Brain pericyte (primary cell): ENCODE results near the gene RACK1.
"Not testable (repeated sequence)": the region's sequence is repeated elsewhere in the genome, so short reads cannot be mapped to it uniquely, and the experiment has no call there.

ENCODE experiments used
- DNase-seq: peaks from one replicate; pipeline ENCODE4 v3.0.0-alpha.2; 2012; ENCODE audit warnings: low read depth, low spot score

The RACK1 gene

DNA sequence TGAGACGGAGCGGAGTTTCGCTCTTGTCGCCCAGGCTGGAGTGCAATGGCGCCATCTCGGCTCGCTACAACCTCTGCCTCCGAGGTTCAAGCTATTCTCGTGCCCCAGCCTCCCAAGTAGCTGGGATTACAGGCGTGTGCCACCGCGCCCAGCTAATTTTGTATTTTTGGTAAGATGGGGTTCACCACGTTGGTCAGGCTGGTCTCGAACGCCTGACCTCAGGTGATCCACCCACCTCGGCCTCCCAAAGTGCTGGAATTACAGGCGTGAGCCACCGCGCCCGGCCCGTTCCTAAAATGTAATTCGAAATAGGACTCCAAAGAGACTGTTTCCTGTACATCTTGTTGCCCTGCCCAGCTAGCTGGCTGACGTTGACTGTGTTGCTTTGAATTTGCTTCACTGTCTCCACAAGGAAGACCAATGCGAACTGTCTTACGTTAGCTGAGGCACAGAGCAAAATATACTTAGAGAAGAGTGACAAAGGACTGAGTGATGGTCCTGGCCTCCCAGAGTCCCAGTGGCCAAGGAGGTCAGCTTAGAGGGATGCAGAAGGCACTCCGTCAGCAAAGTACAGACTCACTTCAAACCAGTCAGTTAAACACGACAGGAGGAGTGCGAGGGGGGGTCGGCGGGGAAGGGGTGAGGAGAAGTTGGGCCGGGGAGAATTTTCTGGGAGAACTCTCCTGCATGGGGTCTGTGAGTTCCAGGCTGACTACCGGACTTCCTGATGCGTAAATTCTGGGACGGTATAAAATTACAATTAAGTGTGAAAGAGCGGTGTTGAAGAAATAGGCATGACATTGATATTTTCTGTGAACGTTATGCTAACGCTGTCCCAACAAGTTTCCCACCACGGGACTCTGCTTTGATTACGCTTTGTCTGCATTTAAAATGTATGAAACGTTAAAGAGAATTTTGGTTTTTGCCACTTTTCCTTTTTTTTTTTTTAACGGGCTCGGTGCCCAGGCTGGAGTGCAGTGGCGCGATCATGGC lies 27.4 kb downstream of the RACK1 start:
- DNase-seq: no peak

DNA sequence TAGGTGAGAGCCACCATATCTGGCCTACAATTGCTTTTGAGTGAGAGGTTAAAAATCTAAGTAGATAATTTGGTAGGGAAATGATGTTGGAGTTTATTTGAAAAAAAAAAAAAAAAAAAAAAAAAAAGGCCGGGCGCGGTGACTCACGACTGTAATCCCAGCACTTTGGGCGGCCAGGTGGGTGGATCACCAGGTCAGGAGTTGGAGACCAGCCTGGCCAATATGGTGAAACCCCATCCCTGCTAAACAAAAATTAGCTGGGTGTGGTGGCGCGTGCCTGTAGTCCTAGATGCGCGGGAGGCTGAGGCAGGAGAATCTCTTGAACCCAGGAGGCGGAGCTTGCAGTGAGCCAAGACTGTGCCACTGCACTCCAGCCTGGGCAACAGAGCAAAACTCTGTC lies 29.5 kb downstream of the RACK1 start:
- DNase-seq: not testable (repeated sequence)

DNA sequence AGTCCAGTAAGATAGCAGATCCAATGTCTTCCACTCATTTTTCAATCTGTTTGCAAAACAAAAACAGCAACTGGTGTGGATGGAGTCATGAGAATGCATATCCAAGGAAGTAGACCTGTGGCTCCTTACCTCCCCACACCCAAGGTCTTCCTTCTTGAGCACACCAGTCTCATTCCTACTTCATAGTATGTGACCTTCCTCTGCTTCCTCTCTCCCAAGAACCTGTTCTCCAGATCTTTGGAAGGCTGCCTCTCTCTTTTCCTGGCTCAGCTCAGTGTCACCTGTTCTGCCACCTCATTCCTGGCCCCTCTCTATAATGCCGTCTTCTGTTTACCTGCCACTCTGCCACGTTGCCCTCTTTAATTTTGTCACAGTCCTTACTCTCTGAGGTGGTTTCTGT lies 30.8 kb downstream of the RACK1 start:
- DNase-seq: no peak

DNA sequence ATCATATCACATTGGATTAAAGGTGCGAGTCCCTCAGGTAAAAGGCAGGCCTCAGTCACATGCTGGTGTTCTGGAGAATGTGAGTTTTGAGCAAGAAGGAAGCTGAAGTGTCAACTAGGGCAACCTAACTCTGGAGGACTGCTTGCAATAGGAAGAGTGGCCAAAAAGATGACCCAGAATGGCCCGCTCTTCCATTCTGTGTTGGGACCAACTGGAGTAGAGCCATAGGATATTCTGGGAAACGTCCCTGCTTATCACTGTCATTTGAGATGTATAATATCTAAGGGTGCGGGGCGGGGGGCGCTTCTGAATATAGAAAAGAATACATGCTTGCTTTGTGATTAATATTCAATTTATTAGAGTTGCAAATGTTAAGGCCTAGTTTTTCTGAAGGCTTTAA lies 31.6 kb downstream of the RACK1 start:
- no peak for DNase-seq

- no peak for DNase-seq
Measured at GRCh38 chr5:181211208-181211607, 32.5 kb downstream of the RACK1 start.

DNA sequence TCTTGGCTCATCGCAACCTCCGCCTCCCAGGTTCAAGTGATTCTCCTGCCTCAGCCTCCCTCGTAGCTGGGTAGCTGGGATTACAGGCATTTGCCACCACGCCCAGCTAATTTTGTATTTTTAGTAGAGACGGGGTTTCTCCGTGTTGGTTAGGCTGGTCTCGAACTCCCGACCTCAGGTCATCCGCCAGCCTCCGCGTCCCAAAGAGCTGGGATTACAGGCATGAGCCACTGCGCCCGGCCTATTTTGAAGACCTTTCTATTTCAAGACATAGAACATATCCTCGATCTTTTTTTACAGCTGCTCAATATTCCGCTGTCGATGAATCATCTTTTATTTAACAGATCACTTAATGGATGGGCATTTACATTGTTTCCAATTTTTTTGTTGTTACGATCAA lies 33.0 kb downstream of the RACK1 start:
- not testable (repeated sequence) for DNase-seq

- DNase-seq: not testable (repeated sequence)
Measured at GRCh38 chr5:181210148-181210547, 33.6 kb downstream of the RACK1 start.

DNA sequence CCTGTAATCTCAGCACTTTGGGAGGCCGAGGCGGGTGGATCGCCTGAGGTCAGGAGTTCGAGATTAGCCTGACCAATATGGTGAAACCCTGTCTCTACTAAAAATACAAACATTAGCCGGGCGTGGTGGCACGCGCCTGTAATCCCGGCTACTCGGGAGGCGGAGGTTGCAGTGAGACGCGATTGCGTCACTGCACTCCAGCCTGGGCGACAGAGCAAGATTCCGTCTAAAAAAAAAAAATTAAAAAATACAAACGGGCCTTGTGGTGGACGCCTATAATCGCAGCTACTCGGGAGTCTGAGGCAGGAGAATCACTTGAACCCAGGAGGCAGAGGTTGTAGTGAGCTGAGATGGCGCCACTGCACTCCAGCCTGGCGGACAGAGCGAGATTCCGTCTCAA lies 34.7 kb downstream of the RACK1 start:
- DNase-seq: not testable (repeated sequence)

DNA sequence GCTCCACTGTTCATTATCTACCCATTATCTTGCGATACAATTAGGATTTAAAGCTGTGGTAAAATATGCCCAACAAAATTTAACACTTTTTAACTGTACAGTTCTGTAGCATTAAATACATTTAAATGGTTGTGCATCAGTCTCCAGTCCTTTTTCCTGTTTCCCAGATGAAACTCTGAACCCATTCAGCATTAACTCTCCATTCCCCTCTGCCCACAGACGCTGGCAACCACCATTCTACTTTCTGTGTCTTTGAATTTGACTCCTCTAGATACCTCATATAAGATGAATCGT lies 35.8 kb downstream of the RACK1 start:
- DNase-seq: no peak

GRCh38 chr5:181207214-181207959 lies 36.3 kb downstream of the RACK1 start:
- no peak for DNase-seq

- DNase-seq: no peak
Measured at GRCh38 chr5:181205761-181206649, 37.7 kb downstream of the RACK1 start.

DNA sequence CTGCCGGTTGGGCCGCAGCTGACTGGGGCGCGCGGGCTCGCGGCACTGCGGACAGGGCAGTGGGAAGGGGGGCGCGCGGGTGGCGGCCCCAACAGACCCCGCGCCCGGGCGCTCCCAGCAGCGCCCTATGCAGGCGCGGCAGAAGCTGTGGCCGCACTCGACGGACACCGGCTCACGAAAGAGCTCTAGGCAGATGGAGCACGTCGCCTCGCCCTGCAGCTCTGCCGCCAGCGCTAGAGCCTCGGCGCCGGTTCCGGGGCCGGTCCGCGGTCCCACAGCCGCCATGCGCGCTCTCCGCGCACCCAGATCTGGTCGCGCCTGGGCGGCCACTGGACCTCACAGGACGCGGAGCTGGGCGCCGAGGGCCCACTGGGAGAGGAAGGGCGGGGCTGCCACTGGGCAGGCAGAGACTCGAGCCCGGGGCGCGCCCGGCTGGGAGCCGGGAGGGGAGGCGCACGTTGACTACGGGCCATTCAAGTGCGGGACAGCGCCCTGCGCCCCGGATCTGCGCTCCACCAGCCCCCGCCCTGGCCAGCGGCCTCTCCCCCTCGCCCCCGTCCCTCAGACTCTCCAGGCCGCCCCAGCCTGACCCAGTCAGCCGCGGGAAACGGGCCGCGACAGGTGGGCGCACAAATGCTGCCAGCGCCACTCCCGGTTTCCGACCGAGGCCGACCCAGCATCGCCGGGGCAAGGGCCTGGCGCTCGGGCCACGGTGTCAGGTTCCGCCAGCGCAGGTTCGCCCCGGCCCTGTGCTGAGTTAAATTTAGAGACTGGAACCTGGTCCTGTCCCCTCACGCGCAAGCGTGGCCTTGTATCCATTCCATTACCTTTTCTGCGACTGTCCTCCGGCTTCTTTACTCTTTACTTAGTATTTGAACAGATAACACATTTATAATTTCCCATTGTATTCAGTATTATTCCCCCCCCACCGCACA lies 38.6 kb downstream of the RACK1 start, which contains the start of gene TRIM7:
Gene TRIM7, minus strand, starts transcription at position 371 of the 935 bp plus-strand sequence. Its CDS starts 86 bp downstream, at position 285.
- DNase-seq: no peak

DNA sequence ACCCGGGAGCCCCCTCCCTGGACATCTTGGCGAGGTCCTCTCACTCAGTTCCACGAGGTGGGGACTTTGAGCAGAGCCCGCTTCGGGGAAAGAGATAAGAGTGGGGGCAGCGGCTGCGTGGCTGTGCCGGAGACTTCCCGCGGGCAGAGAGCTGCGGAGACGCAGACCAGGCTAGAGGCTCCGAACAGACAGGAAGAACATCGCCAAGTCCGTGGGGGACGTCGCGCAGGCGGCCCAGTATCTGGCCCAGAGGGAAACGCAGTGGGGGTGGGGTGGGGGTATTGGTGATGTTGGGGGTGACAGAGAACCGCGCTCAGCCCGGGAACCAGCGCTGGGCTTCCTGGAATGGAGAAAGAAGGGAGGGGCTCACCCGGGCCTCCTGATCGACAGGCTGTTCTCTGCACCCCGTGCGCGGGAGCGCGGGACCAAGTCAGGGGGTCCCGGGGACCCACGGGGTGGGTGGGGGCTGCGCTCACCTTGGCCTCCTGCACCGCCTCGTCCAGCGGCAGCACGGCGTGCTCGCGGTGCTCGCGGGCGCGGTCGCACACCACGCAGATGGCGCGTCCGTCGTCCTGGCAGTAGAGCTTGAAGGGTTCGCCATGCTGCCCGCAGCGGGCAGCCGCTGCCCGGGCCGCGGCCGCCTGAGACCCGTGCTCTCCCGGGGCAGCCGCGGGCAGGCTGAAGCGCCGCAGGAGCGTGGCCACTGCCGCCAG lies 39.4 kb downstream of the RACK1 start:
- no peak for DNase-seq

DNA sequence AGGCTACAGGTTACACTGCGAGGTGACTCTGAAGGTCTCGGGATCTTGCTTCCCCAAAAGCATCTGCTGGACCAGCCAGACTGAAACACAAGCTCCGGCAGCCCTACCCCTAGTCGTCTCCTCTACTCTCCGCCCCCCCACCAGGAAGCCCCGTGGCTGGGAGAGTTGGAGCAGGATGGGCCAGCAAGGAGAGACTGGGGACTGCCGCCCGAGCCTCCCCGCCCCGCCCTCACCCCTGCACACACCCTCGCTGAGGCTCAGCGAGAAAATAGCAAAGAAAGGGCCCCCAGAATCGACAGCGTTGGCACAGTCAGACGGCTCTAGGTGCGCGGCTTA lies 40.0 kb downstream of the RACK1 start:
- DNase-seq: no peak

DNA sequence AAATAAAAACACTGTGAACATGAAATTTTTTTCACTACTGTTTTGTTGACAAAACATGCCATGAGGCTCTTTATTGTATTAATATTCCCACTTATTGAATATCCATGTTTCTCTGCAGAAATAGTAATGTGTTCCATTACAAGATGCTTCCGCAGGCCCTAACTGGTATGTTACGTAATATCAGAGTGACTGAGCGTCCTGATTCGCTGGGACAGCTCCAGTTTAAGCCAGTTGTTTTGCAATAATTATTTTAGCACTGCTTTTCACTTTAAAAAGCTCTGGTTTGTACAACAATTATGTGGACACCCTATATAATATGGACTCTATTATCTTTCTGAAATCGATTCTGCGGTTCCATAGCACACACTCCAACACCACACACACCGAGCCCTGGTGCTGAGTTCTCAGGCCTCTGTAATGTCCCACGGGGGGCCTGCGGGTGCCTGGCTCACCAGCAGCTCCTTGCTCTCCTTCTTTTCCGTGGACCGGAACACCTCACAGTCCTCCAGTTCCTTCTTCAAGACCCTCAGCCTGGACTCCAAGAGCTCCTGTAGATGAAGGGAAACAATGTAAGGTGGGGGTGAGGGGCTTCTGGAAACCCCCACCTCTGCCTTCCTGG lies 40.5 kb downstream of the RACK1 start:
- DNase-seq: no peak

DNA sequence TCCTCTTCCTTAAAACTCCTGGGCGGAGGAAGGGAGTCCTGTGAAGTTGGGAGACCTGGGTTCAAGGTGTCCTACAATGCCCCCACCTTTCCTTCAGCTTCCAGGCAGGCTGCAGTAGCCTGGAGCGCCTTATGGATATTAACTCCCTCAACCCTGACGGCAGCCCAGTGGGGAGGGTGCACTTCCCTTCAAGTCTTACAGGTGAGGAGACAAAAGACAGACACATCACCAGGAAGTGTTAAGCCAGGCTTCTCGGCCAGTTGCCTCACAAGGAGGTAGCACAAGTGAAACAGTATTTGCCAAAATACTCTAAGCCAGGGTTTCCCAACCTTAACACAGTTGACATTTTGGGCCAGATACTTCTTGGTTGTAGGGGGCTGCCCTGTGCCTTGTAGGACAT lies 42.9 kb downstream of the RACK1 start:
- DNase-seq: no peak

DNA sequence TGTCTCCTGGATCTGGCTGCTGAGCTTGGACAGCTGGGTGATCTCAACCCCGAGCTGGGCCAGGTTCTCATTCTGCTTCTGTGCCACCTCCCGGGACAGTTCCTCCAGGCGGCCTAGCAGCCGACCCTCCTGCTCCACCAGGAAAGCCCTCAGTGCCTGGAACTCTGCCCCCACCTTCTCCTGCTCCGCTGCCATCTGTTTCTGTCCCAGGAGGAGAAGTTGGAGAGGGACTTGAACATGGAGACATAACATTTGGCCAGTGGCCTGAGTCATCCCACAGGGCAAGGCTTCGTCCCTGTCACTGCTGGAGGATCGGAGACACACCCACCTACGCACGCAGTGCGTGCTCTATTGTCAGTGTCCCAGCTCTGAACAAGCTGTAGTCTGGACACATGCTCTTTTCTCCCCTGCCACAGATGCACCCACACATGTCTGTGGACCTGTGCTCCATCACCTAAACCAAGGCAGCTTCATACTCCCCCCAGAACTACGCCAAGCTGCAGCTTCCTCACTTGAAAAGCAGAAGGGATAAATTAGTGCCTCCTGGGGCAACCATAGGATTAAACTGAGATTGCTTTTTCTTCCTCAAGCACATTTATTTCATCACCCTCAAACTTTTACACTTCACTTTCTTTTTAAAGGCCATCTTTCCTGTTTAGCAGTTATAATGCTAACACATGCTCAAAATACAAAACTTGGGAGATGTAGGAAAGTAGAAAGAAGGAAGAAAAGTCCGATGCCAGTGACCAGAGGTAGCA lies 43.6 kb downstream of the RACK1 start:
- DNase-seq: no peak

DNA sequence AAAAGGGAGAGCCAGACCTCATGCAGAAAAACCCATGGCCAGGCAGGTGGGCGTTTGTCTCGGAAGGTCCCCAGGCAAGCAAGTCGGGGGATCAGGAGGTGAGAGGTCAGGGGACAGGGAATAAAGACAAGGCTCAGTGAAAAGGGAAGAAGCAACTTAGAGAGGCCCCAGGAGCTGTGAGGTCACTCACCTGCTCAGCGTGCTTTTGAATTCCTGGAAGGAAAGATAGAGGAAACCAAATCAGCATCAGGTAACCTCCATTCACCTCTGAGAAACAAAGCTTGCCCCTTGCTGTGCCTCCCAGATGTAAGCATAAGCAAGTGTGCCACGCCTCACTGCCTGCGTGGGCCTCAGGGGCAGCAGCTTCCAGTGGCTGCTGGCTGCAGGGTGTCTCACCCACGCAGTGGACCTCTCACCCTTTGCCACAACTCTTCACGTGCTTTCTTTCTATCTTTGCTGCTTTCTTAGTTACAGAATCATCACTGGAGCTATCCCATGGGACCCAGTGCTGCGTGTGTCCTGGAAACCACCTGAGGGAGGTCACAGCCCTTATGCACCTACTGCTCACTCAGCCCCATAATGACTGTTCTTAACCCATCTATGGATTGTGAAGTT lies 44.7 kb downstream of the RACK1 start:
- no peak for DNase-seq
